Mesothelial cell of epicardium (in vitro differentiated cells): ENCODE data around the gene AMIGO1. TPM values are rescaled to one million over a fixed set of nuclear protein-coding genes. Genes with fewer than 3 reads are reported as not detected.

Experiments used
- DNase-seq, 2 experiments: peaks; one replicate each; pipeline ENCODE4 v3.0.0; 2021; ENCODE audit warnings: low spot score in 2 of 2; ENCODE audit not compliant: unreplicated experiment in 2 of 2
- H3K27ac Mint-ChIP-seq: 2 replicates; pipeline ENCODE4 v1.8.0; 2021; ENCODE audit warnings: mixed read lengths
- H3K27me3 Mint-ChIP-seq: 2 replicates; pipeline ENCODE4 v1.8.0; 2021; ENCODE audit warnings: low read depth, mixed read lengths
- H3K36me3 Mint-ChIP-seq: 2 replicates; pipeline ENCODE4 v1.8.0; 2021; ENCODE audit warnings: mixed read lengths
- H3K4me1 Mint-ChIP-seq: 2 replicates; pipeline ENCODE4 v1.8.0; 2021; ENCODE audit warnings: mixed read lengths
- H3K4me3 Mint-ChIP-seq: 2 replicates; pipeline ENCODE4 v1.8.0; 2021; ENCODE audit warnings: mild to moderate bottlenecking, moderate library complexity, mixed read lengths
- H3K9me3 Mint-ChIP-seq: 2 replicates; pipeline ENCODE4 v1.8.0; 2021; ENCODE audit warnings: mixed read lengths
- total RNA-seq: library from RNA; stranded (reverse); gene quantifications from 3 replicates; pipeline ENCODE4 v1.2.1, GENCODE V29; 2021
- TF ChIP-seq, protein P1 (sequence below): fragments of 200-600 bp; sonication (generic); IDR thresholded peaks from one replicate; pipeline ENCODE4 v1.5.0; 2021; ENCODE audit warnings: antibody characterized with exemption; ENCODE audit not compliant: unreplicated experiment

AMIGO1 gene
- total RNA-seq, 1 donor from 2014 or later = 5.4 TPM

DNA sequence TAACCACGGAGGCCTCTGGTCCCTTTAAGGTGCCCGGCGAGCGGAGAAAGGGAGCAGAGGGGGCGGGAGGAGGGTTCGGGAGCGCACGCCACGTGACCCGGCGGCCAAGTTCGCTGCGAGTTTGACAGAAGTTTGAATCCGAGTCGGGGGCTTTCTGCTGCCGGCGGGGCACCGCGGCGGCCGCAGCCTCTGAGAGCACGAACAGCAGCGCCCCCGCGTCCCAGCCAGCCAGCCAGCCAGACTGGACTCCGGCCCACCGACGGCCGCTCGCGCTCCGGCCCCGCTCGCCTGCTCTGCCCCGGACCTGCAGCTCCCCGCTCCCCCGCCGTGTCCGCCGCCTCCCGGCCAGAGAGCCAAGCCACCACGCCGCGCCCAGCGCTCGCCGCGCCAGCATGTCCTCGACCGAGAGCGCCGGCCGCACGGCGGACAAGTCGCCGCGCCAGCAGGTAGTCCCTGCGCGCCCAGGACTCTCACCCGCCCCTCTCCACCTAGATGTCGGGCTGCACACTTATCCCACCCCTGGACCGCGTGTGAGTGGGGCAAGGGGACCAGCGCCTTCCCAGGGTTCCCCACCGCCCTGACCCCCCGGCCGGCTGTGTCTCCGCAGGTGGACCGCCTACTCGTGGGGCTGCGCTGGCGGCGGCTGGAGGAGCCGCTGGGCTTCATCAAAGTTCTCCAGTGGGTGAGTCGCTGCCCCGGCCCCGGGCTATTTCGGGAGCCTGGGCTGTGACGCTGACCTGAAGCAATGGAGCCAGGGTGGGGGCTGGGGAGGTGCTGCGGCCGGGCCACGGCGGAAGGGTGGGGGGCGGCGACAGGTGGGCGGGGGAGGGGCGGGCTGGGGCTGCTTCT lies 42.9 kb downstream of the AMIGO1 start, which contains the start of gene SYPL2:
Gene SYPL2 (plus strand): TSS at position 95 of the 849 bp plus-strand sequence. CDS start 298 bp downstream, at position 393.
- Mint-ChIP-seq H3K27ac (no peak within 1 kb of the TSS), H3K9me3 (no peaks in the 10 kb centered on the region), H3K27me3 (peaks cover 99% of the 10 kb centered on the region), H3K36me3 (no peaks in the 10 kb centered on the region), H3K4me3 (peak within 1 kb of the TSS; percentile 62), H3K4me1 (peaks cover 2% of the 10 kb centered on the region)
- DNase-seq = no peak
- TF ChIP-seq, protein P1, sequence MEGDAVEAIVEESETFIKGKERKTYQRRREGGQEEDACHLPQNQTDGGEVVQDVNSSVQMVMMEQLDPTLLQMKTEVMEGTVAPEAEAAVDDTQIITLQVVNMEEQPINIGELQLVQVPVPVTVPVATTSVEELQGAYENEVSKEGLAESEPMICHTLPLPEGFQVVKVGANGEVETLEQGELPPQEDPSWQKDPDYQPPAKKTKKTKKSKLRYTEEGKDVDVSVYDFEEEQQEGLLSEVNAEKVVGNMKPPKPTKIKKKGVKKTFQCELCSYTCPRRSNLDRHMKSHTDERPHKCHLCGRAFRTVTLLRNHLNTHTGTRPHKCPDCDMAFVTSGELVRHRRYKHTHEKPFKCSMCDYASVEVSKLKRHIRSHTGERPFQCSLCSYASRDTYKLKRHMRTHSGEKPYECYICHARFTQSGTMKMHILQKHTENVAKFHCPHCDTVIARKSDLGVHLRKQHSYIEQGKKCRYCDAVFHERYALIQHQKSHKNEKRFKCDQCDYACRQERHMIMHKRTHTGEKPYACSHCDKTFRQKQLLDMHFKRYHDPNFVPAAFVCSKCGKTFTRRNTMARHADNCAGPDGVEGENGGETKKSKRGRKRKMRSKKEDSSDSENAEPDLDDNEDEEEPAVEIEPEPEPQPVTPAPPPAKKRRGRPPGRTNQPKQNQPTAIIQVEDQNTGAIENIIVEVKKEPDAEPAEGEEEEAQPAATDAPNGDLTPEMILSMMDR = no peak

DNA sequence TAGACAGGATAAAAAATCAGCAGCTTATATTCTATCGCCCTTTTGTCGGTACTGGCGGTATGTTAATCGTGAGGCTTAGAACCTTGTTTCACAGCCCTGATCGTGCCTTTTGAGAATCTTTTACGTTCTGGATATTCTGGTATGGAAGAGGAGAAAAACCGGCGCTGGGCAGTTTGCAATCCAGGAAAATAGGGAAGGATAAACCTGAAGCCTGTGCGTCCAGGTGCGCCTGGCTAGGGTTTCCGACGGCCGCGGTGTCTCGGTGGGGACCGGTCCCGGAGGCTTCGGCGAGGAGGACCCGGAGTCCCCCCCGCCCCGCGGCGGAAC lies 43.4 kb downstream of the AMIGO1 start:
- TF ChIP-seq, protein P1 = no peak
- H3K27ac Mint-ChIP-seq = no peak overlapping the region
- DNase-seq = no peak
- no peaks in the 10 kb centered on the region for H3K36me3 Mint-ChIP-seq
- no peaks in the 10 kb centered on the region for H3K9me3 Mint-ChIP-seq
- peak overlapping the region; percentile 62 for H3K4me3 Mint-ChIP-seq
- peaks cover 99% of the 10 kb centered on the region for H3K27me3 Mint-ChIP-seq
- peaks cover 2% of the 10 kb centered on the region for H3K4me1 Mint-ChIP-seq

DNA sequence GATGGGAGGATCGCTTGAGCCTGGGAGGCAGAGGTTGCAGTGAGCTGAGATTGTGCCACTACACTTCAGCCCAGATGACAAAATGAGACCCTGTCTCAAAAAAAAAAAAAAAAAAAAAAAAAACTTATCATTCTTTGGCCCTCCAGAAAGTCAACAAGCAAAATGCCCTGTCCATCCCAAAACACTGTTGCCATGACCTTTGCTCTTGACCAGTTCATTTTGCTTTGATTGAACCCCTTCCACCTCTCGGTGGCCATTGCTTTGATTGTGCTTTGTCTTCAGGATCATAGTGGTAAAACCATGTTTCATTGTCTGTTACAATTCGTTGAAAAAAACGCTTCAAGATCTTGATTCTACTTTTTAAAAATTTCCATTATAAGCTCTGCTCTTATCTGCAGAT lies 51.7 kb downstream of the AMIGO1 start:
- Mint-ChIP-seq H3K27ac (no peak overlapping the region), H3K36me3 (no peaks in the 10 kb centered on the region), H3K27me3 (peaks cover 50% of the 10 kb centered on the region), H3K4me1 (no peaks in the 10 kb centered on the region), H3K4me3 (no peak overlapping the region), H3K9me3 (peaks cover 30% of the 10 kb centered on the region)
- TF ChIP-seq, protein P1 = no peak
- DNase-seq = no peak

DNA sequence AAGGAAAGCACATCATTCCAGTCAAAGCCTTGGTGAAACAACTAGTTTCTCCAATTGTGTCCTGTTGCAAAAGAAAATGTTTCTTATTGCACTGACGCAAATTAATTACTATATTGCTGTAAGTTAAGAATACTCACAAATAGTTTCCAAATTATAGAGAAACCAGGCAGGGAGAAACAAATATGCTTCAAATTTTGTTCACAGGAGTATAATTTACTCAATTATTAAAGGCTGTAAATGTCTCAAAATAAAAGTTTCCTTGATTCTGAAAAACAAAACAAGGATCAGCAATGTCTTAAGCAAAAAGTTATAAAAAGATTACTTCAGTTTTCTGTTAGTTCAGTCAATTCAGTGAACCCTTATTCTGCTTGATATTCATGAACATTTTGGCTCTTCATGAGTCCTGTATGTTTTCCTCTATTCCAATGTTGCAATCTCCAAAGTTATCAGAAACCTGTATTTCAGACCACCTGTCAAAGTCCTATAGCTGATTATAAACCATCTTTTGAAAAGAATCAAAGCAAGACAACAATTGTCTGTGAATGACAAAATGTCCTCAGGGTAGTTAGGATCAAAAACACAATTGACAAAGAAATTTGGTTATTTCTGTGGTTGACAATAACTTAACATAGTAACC lies 54.9 kb downstream of the AMIGO1 start:
- TF ChIP-seq, protein P1 = no peak
- no peak for DNase-seq
- Mint-ChIP-seq H3K4me3 (no peak overlapping the region), H3K27me3 (peaks cover 29% of the 10 kb centered on the region), H3K4me1 (no peaks in the 10 kb centered on the region), H3K27ac (no peak overlapping the region), H3K9me3 (peaks cover 40% of the 10 kb centered on the region), H3K36me3 (no peaks in the 10 kb centered on the region)

Other genes with a start within 250 kb of the AMIGO1 start
- 15.8 to 18.3 TPM (median 17.6 TPM) in 3 replicates for gene PSRC1, start 226.6 kb downstream of the AMIGO1 start, total RNA-seq
- not detected in 3 replicates for gene MYBPHL, start 202.7 kb downstream of the AMIGO1 start, total RNA-seq
- gene SORT1, start 111.8 kb downstream of the AMIGO1 start, total RNA-seq = 39.1 to 45.5 TPM (median 40.6 TPM) in 3 replicates
- gene PSMA5, start 83.3 kb downstream of the AMIGO1 start, total RNA-seq = 67.2 to 70.9 TPM (median 69.7 TPM) in 3 replicates
- 0.11 to 0.22 TPM (median 0.14 TPM) in 3 replicates for gene SYPL2, start 43.2 kb downstream of the AMIGO1 start, total RNA-seq
- gene ATXN7L2, start 25.8 kb downstream of the AMIGO1 start, total RNA-seq = 13.8 to 14.9 TPM (median 13.8 TPM) in 3 replicates
- gene CYB561D1, start 15.6 kb downstream of the AMIGO1 start, total RNA-seq = 9.5 to 11.7 TPM (median 10.6 TPM) in 3 replicates
- gene GPR61, start 30.1 kb upstream of the AMIGO1 start, total RNA-seq = not detected in 3 replicates
- gene GNAI3, start 38.9 kb upstream of the AMIGO1 start, total RNA-seq = 7.8 to 8.2 TPM (median 8.2 TPM) in 3 replicates
- 0.36 TPM in 1 of 3 replicates, not detected in the others for gene GNAT2, start 109.9 kb upstream of the AMIGO1 start, total RNA-seq
- gene AMPD2, start 110.1 kb upstream of the AMIGO1 start, total RNA-seq = 133 to 141 TPM (median 134 TPM) in 3 replicates
- gene GSTM4, start 146.4 kb upstream of the AMIGO1 start, total RNA-seq = 23.4 to 24.9 TPM (median 23.7 TPM) in 3 replicates
- 169 to 186 TPM (median 177 TPM) in 3 replicates for gene GSTM2, start 158.3 kb upstream of the AMIGO1 start, total RNA-seq
- 48.8 to 54.2 TPM (median 52.3 TPM) in 3 replicates for gene GSTM1, start 178.1 kb upstream of the AMIGO1 start, total RNA-seq
- gene GSTM5, start 202.5 kb upstream of the AMIGO1 start, total RNA-seq = 0.24 to 0.29 TPM (median 0.25 TPM) in 3 replicates
- 49.7 to 57.9 TPM (median 55.2 TPM) in 3 replicates for gene GSTM3, start 231.3 kb upstream of the AMIGO1 start, total RNA-seq